H9 (cell line): ENCODE measurements around the gene FCN1. TPM values are rescaled to one million over a fixed set of nuclear protein-coding genes. Genes with fewer than 3 reads are reported as not detected.

Experiments used
- DNase-seq: peaks from one replicate; pipeline ENCODE4 v3.0.0-alpha.2; 2017
- H2AFZ ChIP-seq: one replicate; pipeline ENCODE4 v1.6.1; 2013; ENCODE audit warnings: mild to moderate bottlenecking, low read length, control low read depth, moderate library complexity
- H2AK5ac ChIP-seq: 2 replicates; pipeline ENCODE4 v1.6.1; 2013; ENCODE audit warnings: low read length, control low read depth, mixed read lengths; ENCODE audit not compliant: insufficient read length
- H2BK120ac ChIP-seq: one replicate; pipeline ENCODE4 v1.6.1; 2013; ENCODE audit warnings: low read depth, mild to moderate bottlenecking, low read length, control low read depth, inconsistent platforms; ENCODE audit not compliant: poor library complexity, severe bottlenecking
- H2BK12ac ChIP-seq: 2 replicates; pipeline ENCODE4 v1.6.1; 2013; ENCODE audit warnings: low read length, control low read depth, mixed read lengths, low read depth; ENCODE audit not compliant: insufficient read length
- H2BK15ac ChIP-seq: 2 replicates; pipeline ENCODE4 v1.6.1; 2013; ENCODE audit warnings: low read depth, low read length, control low read depth
- H2BK20ac ChIP-seq: one replicate; pipeline ENCODE4 v1.6.1; 2013; ENCODE audit warnings: low read depth, mild to moderate bottlenecking, low read length, control low read depth, inconsistent platforms; ENCODE audit not compliant: poor library complexity, severe bottlenecking
- H2BK5ac ChIP-seq: 2 replicates; pipeline ENCODE4 v1.6.1; 2013; ENCODE audit warnings: low read length, control low read depth, mixed read lengths; ENCODE audit not compliant: insufficient read length
- H3K14ac ChIP-seq: 2 replicates; pipeline ENCODE4 v1.6.1; 2013; ENCODE audit warnings: low read length, control low read depth; ENCODE audit not compliant: insufficient read depth
- H3K18ac ChIP-seq: 2 replicates; pipeline ENCODE4 v1.6.1; 2013; ENCODE audit warnings: low read depth, mild to moderate bottlenecking, mixed read lengths, low read length, control low read depth; ENCODE audit not compliant: insufficient read length
- H3K23ac ChIP-seq: 2 replicates; pipeline ENCODE4 v1.6.1; 2013; ENCODE audit warnings: low read length, control low read depth, mixed read lengths, low read depth; ENCODE audit not compliant: insufficient read length
- H3K23me2 ChIP-seq: 2 replicates; pipeline ENCODE4 v1.6.1; 2013; ENCODE audit warnings: low read depth, mild to moderate bottlenecking, mixed read lengths, low read length, control low read depth; ENCODE audit not compliant: insufficient read length, poor library complexity, severe bottlenecking
- H3K27ac ChIP-seq: 2 replicates; pipeline ENCODE4 v1.5.1; 2013; ENCODE audit warnings: low read length, control low read depth, mixed read lengths, low read depth; ENCODE audit not compliant: insufficient read length
- H3K27me3 ChIP-seq: 2 replicates; pipeline ENCODE4 v1.6.1; 2013; ENCODE audit warnings: low read length, control low read depth, inconsistent platforms; ENCODE audit not compliant: insufficient read depth
- H3K4ac ChIP-seq: 2 replicates; pipeline ENCODE4 v1.6.1; 2013; ENCODE audit warnings: low read depth, mild to moderate bottlenecking, control low read depth, inconsistent platforms, low read length, moderate library complexity
- H3K4me1 ChIP-seq: 2 replicates; pipeline ENCODE4 v1.6.1; 2013; ENCODE audit warnings: low read length, control low read depth, inconsistent platforms; ENCODE audit not compliant: insufficient read depth
- H3K4me2 ChIP-seq: 2 replicates; pipeline ENCODE4 v1.6.1; 2013; ENCODE audit warnings: low read length, control low read depth, mixed read lengths; ENCODE audit not compliant: insufficient read length, insufficient read depth
- H3K56ac ChIP-seq: 2 replicates; pipeline ENCODE4 v1.6.1; 2013; ENCODE audit warnings: low read depth, mild to moderate bottlenecking, mixed read lengths, low read length, control low read depth; ENCODE audit not compliant: insufficient read length
- H3K79me1 ChIP-seq: 2 replicates; pipeline ENCODE4 v1.6.1; 2013; ENCODE audit warnings: low read depth, mild to moderate bottlenecking, moderate library complexity, low read length, control low read depth, inconsistent platforms; ENCODE audit not compliant: insufficient read depth, poor library complexity, severe bottlenecking
- H3K79me2 ChIP-seq: 2 replicates; pipeline ENCODE4 v1.6.1; 2013; ENCODE audit warnings: low read length, control low read depth, inconsistent platforms; ENCODE audit not compliant: insufficient read depth
- H3K9ac ChIP-seq: 2 replicates; pipeline ENCODE4 v1.6.1; 2013; ENCODE audit warnings: low read length, control low read depth, mixed read lengths; ENCODE audit not compliant: insufficient read length; ENCODE audit errors: extremely low read depth
- H3K9me3 ChIP-seq: one replicate; pipeline ENCODE4 v1.6.1; 2013; ENCODE audit warnings: low read depth, low read length, inconsistent platforms; ENCODE audit not compliant: control insufficient read depth
- H3T11ph ChIP-seq: one replicate; pipeline ENCODE4 v1.6.1; 2013; ENCODE audit warnings: mild to moderate bottlenecking, low read length, control low read depth, inconsistent platforms
- H4K20me1 ChIP-seq: one replicate; pipeline ENCODE4 v1.6.1; 2013; ENCODE audit not compliant: control insufficient read depth, insufficient read length, insufficient read depth
- H4K5ac ChIP-seq: 2 replicates; pipeline ENCODE4 v1.6.1; 2013; ENCODE audit warnings: low read depth, mild to moderate bottlenecking, mixed read lengths, low read length, control low read depth; ENCODE audit not compliant: insufficient read length
- H4K8ac ChIP-seq: replicated peaks from 2 replicates; pipeline ENCODE4 v1.6.1; 2013; ENCODE audit warnings: low read length, control low read depth, mixed read lengths, low read depth; ENCODE audit not compliant: insufficient read length
- H4K91ac ChIP-seq: 2 replicates; pipeline ENCODE4 v1.6.1; 2013; ENCODE audit warnings: low read depth, mild to moderate bottlenecking, moderate library complexity, mixed read lengths, low read length, control low read depth; ENCODE audit not compliant: insufficient read length
- H3K27ac Mint-ChIP-seq, 3 experiments: 2 replicates in 2 of 3; 3 replicates in 1 of 3; pipeline ENCODE4 v1.8.0; 2020 to 2021; ENCODE audit warnings: mixed read lengths in 3 of 3, mild to moderate bottlenecking in 1 of 3, moderate library complexity in 1 of 3
- H3K27me3 Mint-ChIP-seq: 2 replicates; pipeline ENCODE4 v1.8.0; 2021; ENCODE audit warnings: low read depth, mild to moderate bottlenecking, moderate library complexity, mixed read lengths
- H3K36me3 Mint-ChIP-seq, 3 experiments: 2 replicates in 2 of 3; 3 replicates in 1 of 3; pipeline ENCODE4 v1.8.0; 2020 to 2021; ENCODE audit warnings: low read depth in 3 of 3, mixed read lengths in 3 of 3; ENCODE audit not compliant: insufficient read depth in 1 of 3
- H3K4me1 Mint-ChIP-seq, 2 experiments: 2 replicates each; pipeline ENCODE4 v1.8.0; 2020; ENCODE audit warnings: mixed read lengths in 2 of 2
- H3K4me3 Mint-ChIP-seq, 2 experiments: 2 replicates in 1 of 2; 3 replicates in 1 of 2; pipeline ENCODE4 v1.8.0; 2020 to 2021; ENCODE audit warnings: mild to moderate bottlenecking in 2 of 2, mixed read lengths in 2 of 2, moderate library complexity in 1 of 2
- H3K9me3 Mint-ChIP-seq, 2 experiments: 2 replicates in 1 of 2; 3 replicates in 1 of 2; pipeline ENCODE4 v1.8.0; 2020; ENCODE audit warnings: mild to moderate bottlenecking in 2 of 2, mixed read lengths in 2 of 2, moderate library complexity in 1 of 2
- CTCF ChIP-seq: fragments of 200-600 bp; sonication (generic); conservative IDR thresholded peaks from 3 replicates; pipeline ENCODE4 v1.8.0; 2021; ENCODE audit warnings: antibody characterized with exemption, mild to moderate bottlenecking
- WGBS: extraction: QIAGEN DNeasy Blood & Tissue Kit; methylation state at CpG from one replicate; pipeline ENCODE4 v1.1.7; 2013; ENCODE audit warnings: missing lambda C conversion rate, low lambda C conversion rate, mixed read lengths; ENCODE audit not compliant: insufficient read length; ENCODE audit errors: extremely low coverage; 5-methylcytosine and 5-hydroxymethylcytosine counted together
- total RNA-seq: library from RNA; stranded (reverse); gene quantifications from 2 replicates; pipeline ENCODE4 v1.2.1, GENCODE V29; 2021

The FCN1 gene
- total RNA-seq, 1 experiment from 2014 or later = not detected

- Histone ChIP-seq H2BK12ac (no peak overlapping the region), H3K18ac (no peak overlapping the region), H3K23me2 (no peaks in the 10 kb centered on the region), H2AFZ (no peak overlapping the region), H3K14ac (no peak overlapping the region), H3K23ac (no peak overlapping the region), H2BK20ac (no peak overlapping the region), H3K79me2 (no peaks in the 10 kb centered on the region), H3K79me1 (no peaks in the 10 kb centered on the region), H3K27me3 (no peaks in the 10 kb centered on the region), H3K9ac (no peak overlapping the region), H2BK120ac (no peak overlapping the region), H3K4ac (no peak overlapping the region), H2AK5ac (no peak overlapping the region), H3K4me2 (no peak overlapping the region), H2BK15ac (no peak overlapping the region), H3K56ac (no peak overlapping the region), H3K27ac (no peak overlapping the region), H3K9me3 (no peaks in the 10 kb centered on the region), H3K4me1 (no peaks in the 10 kb centered on the region), H4K5ac (no peak overlapping the region), H2BK5ac (no peak overlapping the region), H4K8ac (no peak overlapping the region), H4K20me1 (no peaks in the 10 kb centered on the region), H3T11ph (no peak overlapping the region), H4K91ac (no peak overlapping the region)
- no CpG with 5 or more reads among the region's 16 CpGs for WGBS
- peaks cover 0 to 2% of the 10 kb centered on the region in 2 experiments; a peak in 1 of 5 replicates for H3K9me3 Mint-ChIP-seq
- no peaks in the 10 kb centered on the region; a peak in 1 of 7 replicates for H3K36me3 Mint-ChIP-seq
- H3K4me1 Mint-ChIP-seq = peaks cover 4 to 7% of the 10 kb centered on the region in 2 experiments
- DNase-seq = no peak
- no peak overlapping the region; a peak in 1 of 7 replicates for H3K27ac Mint-ChIP-seq
- no peak; the same call in 2 of the 3 replicates for TF ChIP-seq CTCF
- H3K27me3 Mint-ChIP-seq = peaks cover 1% of the 10 kb centered on the region; the same call in 1 of the 2 replicates
- no peak overlapping the region for H3K4me3 Mint-ChIP-seq
Measured at GRCh38 chr9:134962065-134962972, 44.6 kb upstream of the FCN1 start.
